GM18502 (cell line): ENCODE measurements around the gene APLP2.

Experiments
- ATAC-seq: cut with Tn5 transposase; IDR thresholded peaks from one replicate; pipeline ENCODE4 v1.9.1; 2021; ENCODE audit warnings: mild to moderate bottlenecking; ENCODE audit not compliant: unreplicated experiment, poor library complexity

Gene APLP2

GRCh38 chr11:130054966-130055365 lies 14.7 kb upstream of the APLP2 start:
- ATAC-seq = no peak

DNA sequence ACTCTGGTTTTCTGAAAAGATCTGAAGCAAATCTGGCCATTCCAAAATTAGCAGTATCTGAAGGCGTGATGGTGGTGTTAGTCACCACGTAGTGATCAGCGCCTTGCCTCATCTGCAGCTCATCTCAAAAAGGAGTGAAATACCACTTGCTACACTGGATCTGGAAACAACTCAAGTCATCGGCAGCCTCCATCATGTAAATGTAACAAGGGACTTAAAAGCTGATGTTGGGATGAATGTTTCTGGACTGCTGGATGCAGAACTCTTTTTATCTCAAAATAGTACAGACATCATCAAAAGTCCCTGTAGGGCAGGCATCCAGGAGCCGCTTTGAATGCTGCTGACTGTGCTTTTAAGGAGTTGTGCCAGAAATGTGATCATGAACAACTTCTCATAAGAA lies 14.1 kb upstream of the APLP2 start:
- no peak for ATAC-seq

DNA sequence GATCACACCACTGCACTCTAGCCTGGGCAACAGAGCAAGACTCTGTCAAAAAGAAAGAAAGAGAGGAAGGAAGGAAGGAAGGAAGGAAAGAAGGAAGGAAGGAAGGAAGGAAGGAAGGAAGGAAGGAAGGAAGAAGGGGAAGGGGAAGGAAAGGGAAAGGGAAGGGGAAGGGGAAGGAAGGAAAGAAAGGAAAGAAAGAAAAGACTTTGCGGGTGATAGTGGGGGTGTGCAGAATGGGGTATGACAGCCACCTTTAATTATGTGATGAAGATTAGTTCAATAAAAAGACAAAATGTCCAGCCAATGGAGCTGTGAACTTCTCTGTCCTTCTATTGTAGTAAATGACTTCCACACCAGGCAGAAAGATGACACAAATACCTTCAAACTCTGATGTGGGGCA lies 8.7 kb upstream of the APLP2 start:
- ATAC-seq = no peak

DNA sequence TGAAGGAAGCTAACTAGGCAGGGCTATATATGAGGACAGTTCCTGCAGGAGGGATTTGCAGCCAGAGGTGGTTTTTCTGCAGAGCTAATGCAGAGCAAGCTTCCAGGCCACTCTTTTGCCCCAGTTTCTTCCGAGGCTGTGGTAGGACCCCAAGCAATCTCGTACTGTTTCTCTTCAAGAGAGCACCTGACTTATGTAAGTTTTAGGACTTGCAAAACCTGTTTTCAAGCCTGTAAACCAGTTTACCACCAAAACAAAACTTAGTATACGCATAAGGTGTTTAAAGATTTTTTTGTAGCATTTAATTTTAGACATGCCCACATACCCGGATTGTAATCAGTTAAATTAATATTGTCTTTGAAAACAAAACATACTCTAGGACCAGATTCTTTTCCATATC lies 7.7 kb upstream of the APLP2 start:
- ATAC-seq = no peak

GRCh38 chr11:130063451-130063850 lies 6.2 kb upstream of the APLP2 start:
- no peak for ATAC-seq

- ATAC-seq = no peak
Measured at GRCh38 chr11:130064596-130064995, 5.1 kb upstream of the APLP2 start.

DNA sequence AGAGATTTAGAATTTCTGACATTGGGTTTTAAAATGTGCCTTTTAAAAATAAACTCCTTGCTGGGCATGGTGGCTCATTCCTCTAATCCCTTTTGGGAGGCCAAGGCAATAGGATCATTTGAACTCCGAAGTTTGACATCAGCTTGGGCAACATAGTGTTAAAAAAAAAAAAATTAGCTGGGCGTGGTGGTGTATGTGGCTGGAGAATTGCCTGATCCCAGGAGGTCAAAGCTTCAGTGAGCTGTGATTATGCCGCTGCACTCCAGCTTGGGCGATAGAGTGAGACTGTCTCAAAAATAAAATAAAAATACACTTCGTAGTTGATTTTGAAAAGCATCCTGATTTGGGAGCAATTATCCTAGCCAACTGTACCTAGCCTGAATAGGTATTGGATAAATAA lies 3.4 kb upstream of the APLP2 start:
- no peak for ATAC-seq

DNA sequence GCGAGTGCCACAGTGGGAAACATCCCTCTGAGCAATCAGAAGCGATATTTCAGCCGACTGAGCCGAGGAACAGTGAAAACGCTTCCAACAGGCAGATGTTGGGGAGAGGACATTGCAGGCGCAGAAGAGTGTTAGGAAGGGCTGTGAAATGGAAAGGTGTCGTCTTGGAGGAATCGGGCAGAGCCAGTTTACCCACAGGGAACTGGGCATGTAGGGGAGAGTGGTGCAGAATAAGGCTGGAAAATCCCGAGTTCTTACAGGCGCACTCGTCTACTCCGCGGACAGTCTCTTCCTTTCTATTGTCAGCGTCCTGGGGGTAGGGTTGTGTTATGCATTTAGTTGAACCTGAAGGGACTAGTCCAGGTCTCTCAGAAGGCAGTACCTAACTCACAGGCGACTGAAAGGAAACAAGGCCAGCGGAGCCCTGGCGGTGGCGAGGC lies 1.1 kb upstream of the APLP2 start:
- no peak for ATAC-seq

- peak; percentile 49 for ATAC-seq
Measured at GRCh38 chr11:130068986-130069658, 572 bp upstream of the APLP2 start.

- ATAC-seq = peak; percentile 31
Measured at GRCh38 chr11:130070109-130070845, 583 bp downstream of the APLP2 start.

DNA sequence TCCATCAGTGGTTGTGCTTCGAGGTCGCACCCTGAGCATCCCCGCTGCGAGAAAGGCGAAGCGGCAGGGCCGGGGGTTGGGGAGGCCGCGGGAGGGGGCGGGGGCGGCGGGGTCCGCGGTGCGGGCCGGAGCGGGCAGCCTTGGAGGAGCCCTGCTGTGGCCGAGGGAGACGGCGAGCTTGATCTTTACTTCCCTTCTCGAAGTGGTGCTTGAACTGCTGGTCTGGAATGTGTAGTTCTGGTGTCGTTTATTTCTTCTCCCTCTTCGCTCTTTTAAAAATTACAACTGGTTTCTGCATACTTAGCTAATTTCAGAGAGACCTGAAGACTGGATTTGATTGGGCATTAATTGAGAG lies 1.1 kb downstream of the APLP2 start:
- no peak for ATAC-seq

GRCh38 chr11:130071211-130071712 lies 1.6 kb downstream of the APLP2 start:
- ATAC-seq = no peak

DNA sequence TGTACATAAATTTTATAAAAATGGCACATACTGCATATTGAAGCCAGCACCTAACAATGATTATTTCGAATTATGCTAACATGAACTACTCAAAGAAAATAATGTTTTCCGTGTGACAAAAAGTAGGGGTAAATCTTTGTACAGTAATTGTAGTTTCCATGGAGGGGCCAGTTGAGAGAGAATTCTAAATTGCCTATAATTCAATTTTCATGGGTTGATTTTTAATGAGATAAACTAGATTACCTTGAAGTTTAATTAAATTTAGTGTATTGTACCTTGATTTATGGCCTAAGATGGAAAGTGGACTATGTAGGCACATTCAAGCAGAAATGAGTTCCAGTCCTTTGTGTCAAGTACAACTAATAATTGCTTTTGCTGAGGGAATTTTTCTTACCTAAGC lies 5.0 kb downstream of the APLP2 start:
- ATAC-seq = no peak

DNA sequence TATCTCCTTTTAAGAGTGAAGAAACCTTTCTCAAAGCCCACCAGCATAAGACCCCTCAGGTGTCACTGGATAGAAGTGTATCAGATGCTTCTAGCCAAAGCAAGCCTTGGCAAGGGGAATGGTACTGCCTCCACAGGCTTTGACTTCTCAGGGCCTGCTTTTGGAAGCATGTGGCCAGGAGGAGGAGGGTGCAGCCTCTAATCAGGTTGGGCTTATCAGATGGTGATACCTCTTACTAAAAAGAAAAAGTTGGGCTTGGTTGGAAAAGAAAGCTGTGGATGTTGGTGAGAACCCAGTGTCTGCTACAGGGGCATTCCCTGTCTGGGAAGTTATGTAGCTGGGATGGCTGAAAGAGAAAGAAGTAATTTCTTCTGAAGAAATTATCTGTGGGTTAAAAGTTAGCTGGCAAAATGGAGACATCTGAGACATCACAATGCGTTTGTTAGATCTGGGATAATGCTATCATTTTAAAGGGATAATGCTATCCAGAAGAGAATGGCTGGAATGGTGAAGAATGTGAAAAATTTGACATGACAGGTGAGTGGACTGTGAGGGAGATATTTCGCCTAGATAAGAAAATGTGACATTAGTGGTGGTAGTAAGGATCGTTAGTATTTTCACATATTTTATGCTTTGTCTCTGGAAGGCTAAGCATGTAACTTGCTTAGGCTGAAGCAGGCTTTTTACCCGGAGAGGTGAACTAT lies 7.2 kb downstream of the APLP2 start:
- ATAC-seq = no peak

DNA sequence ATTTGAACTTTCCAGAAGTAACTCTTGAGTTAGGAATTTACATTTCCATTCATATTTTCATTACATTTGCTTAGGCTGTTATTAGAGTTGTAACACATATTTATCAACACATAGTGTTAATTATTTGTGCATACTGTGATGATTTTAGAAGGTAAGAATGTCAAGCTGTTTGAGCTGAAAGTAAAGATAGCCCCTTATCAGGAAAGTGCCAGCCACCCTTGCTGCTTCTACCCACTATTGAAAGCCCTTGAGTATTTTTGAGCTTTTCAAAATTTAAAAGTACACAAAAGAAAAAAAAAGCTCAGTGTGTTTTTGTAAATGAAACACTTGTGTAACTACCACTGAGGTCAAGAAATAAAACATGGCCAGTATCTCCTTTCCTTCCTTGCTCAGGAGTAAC lies 8.0 kb downstream of the APLP2 start:
- ATAC-seq = no peak

DNA sequence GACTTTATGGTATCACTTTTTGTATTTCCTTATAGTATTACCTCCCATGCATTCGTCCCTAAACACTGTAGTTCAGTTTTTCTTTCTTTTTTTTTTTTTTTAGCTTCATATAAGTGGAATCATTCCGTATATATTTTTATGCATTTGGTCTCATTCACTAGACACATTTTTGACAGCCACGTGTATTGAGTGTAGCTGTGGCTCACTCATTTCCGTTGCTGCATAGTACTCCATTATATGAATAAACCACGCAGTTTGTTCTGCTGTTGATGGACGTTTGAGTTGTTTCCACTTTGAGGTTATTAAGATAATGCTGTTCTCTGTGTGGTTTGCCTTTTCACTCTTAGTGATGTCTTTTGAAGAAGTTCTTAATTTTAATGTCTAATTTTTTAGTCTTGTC lies 8.4 kb downstream of the APLP2 start:
- no peak for ATAC-seq

- no peak for ATAC-seq
Measured at GRCh38 chr11:130085671-130086290, 16.1 kb downstream of the APLP2 start.

DNA sequence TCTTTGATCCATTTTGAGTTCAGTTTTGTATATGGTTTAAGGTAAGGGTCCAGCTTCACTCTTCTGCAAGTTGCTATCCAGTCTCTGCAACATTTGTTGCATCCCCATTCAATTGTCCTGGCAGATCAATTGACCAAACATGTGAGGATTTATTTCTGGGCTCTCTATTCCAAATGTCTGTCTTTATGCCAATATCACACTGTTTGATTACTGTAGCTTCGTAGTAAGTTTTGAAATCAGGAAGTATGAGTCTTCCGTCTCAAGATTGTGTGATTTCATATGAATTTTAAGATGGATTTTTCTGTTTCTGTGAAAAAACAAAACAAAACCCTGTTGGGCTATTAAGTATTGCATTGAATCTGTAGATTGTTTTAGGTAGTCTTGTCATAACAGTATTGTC lies 17.0 kb downstream of the APLP2 start:
- ATAC-seq = no peak

DNA sequence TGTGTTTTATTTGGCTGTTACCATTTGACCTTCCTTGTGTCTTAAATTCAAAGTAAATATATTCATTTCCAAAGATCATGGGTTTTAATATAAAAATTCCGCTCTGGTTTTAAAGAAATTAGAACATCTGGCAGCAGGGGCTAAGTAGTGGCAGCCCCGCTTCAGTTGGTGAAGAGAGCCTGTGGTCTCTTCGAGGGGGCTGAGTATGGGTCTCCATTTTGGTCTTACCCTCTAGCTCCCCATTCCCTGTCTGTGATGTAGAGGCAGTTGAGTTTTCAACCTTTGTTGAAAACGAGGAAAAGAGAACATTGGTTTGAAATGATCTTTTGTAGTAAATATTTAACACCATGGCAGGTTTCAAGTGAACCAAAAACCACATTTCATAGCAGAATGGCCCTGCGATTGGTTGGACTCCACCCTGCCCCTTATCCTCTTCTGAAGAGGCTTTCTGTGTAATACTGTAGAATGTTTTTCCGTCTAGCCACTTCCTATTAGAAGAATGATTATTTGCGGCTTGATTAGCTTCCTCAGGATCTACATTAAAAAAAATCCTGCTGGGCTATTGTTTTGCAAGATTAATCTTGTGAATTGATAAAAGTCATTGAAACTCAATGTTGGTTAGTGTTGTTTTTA lies 17.7 kb downstream of the APLP2 start:
- ATAC-seq = no peak

GRCh38 chr11:130088217-130088616 lies 18.5 kb downstream of the APLP2 start:
- ATAC-seq = no peak
